Melanocyte of skin (primary cell): ENCODE data around the gene UCHL3. TPM values are rescaled to one million over a fixed set of nuclear protein-coding genes. Genes with fewer than 3 reads are reported as not detected.

ENCODE experiments used
- total RNA-seq, 2 donors: library from RNA; depleted of rRNA; stranded (reverse); fragments of >200 nt; gene quantifications; 2 replicates each; pipeline ENCODE4 v1.2.3, GENCODE V29; 2012

UCHL3 gene
- 10 to 100 TPM; 31.3 to 31.6 TPM for total RNA-seq

DNA sequence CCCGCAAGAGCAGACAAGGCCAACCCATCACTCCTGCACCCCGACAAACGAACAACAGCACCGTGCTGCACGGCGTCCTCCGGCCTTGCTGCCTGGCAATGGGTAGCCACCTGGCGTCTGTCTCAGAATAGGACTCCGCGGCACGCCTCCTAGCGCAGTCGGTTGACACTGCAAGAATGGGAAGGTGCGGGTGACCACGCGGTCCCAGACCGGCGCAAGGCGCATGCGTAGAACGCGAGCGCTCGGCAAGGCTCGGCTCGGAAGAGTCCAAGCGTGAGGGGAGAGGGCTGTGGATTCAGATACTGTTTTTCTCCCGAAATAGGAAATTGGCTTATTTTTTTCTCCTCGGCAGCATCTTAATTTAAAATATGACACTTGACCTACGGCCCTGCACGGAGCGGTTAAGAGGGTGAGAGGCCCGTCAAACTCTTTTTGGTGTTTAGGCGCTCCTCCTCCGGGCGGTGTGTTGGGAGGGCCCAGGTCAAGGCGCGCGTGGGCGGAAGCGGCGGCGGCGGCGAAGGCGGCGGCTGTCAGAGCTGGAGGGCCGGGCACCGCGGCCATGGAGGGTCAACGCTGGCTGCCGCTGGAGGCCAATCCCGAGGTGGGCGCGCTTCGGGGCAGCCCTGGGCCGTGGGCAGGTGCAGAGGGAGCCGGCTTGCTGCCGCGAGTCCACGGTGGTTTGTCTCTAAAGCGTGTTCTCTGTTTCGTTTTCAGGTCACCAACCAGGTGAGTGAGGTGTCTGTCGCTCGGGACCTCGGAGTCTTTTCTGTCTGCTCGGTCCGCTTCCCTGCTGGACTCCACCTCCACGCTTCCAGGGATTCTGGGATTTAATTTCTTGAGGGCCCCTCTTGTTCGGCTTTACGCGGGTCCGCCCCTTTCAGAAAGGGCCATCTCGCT lies at the start of gene UCHL3:
UCHL3 (plus strand) TSS at position 530 of the 897 bp plus-strand sequence; CDS start at position 560, 30 bp downstream.

DNA sequence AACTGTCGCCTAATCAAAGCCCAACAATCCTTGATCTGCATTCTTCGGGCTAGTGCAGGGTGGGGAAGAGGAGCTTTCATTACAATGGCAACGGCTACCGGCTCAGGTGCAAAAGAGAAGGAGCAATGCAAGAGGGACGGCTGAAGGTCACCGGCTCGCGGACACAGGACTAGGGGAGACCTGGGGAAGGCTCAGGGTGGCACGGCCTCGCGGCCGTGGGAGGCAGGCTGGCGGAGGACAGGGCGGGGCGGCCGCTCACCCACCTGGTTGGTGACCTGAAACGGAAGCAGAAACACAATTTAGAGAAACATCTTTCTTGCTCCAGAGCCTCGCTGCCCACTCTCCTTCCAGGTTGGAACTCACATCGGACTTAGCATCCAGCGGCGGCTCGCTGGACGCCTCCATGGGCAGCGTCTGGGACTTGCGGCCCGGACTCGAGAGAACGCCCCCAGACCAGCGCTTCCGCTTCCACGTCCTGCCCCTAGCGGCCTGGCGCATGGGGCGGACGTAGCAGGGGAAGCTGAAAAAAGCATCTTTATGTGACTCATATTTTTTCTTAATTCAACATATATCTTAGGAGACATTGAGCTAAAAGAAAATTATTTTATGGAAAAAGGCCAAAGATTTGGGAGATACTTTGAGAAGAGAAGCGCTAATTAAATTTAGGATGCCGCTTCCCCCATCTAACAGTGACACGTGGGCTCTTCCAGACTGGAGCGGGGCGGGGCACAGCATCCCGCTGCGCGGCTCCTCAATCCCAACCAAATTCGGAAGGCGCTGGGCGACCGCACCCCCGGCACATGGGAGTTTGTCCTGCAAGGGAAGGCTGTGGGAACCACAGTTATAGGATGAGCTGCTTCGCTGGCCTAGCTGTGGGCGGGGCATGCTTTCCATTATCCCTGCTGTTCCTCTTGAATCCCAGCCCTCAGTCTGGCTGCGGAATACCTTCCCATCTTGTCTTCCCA lies 11.9 kb upstream of the UCHL3 start, which contains the start of gene COMMD6:
COMMD6 (minus strand) TSS at position 441 of the 965 bp plus-strand sequence; CDS start at position 405, 36 bp downstream.

DNA sequence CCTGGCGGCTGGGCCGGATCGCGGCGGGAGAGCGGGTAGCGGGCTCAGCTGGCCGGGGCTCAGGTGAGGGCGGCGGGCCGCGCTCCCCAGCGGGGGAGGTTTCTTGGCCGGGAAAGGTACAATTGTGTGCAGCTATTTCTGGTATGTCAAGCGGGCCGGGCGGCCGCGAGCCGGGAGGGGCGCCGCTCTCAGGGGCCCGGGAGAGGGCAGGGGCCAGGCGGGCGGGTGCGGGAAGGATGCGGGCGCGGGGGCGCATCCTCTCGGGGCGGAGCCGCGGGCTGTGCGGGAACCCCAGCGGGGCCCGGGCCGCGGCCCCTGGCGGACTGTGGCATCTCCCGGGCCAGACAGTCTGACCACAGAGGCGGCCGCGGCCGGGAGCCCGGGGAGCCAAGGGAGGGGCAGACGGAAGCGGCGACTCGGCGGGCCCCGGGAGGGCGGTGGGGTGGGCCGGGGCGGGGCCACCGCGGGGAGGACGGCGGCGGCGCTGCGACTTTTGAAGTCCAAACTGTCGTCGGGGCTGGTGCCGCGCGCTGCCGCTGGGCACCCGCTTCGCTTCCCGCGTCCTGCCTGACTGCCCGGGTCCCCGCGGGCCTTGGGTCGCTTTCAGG lies 86.3 kb downstream of the UCHL3 start, which contains the start of gene LMO7:
LMO7 (plus strand) TSS at position 503 of the 608 bp plus-strand sequence. CDS start 328 bp downstream, outside the sequence.

Other genes starting within 250 kb of the UCHL3 start
- gene TBC1D4, start 67.6 kb upstream of the UCHL3 start, total RNA-seq = 10 to 100 TPM in 1 of 2 donors, 1 to 10 TPM in 1; 5.2 to 13.0 TPM
- gene COMMD6, start 11.9 kb upstream of the UCHL3 start, total RNA-seq = 10 to 100 TPM in 1 of 2 donors, 1 to 10 TPM in 1; 8.6 to 14.3 TPM
- 10 to 100 TPM in 1 of 2 donors, 1 to 10 TPM in 1; 8.3 to 19.0 TPM for gene LMO7, start 86.5 kb downstream of the UCHL3 start, total RNA-seq